MCF 10A (cell line): Measurements from ENCODE around the gene C1orf21. TPM values are rescaled to one million over a fixed set of nuclear protein-coding genes. Genes with fewer than 3 reads are reported as not detected.

Source experiments
- BruUV-seq: library from RNA; stranded (reverse); fragments of 400-500 nt; replicated peaks from 2 replicates; lab custom pipeline; 2021; lab: Mats Ljungman, UMichigan
- CTCF ChIA-PET: fragments of 300-600 bp; sonication (Branson Sonifier 250); formaldehyde crosslinking; extraction: SDS; loops from one replicate; lab custom pipeline; 2021; ENCODE audit warnings: antibody characterized with exemption, inconsistent platforms; lab: Yijun Ruan, JAX
- POLR2A ChIA-PET: fragments of 300-600, 350-650 bp; sonication (Branson Sonifier 250); formaldehyde crosslinking; extraction: SDS; loops from one replicate; lab custom pipeline; 2020; ENCODE audit warnings: antibody characterized with exemption, inconsistent platforms; lab: Yijun Ruan, JAX
- DNase-seq: peaks from one replicate; pipeline ENCODE4 v3.0.0-alpha.2; 2018; ENCODE audit not compliant: unreplicated experiment
- H3K27ac Mint-ChIP-seq: one replicate; pipeline ENCODE4 v1.8.0; 2022; ENCODE audit warnings: mild to moderate bottlenecking, low read depth, mixed read lengths; ENCODE audit not compliant: unreplicated experiment
- H3K27me3 Mint-ChIP-seq: one replicate; pipeline ENCODE4 v1.8.0; 2022; ENCODE audit warnings: mixed read lengths; ENCODE audit not compliant: insufficient read depth, unreplicated experiment
- H3K36me3 Mint-ChIP-seq: one replicate; pipeline ENCODE4 v1.8.0; 2022; ENCODE audit warnings: mild to moderate bottlenecking, moderate library complexity, mixed read lengths; ENCODE audit not compliant: insufficient read depth, unreplicated experiment
- H3K4me1 Mint-ChIP-seq: one replicate; pipeline ENCODE4 v1.8.0; 2022; ENCODE audit warnings: mixed read lengths; ENCODE audit not compliant: insufficient read depth, unreplicated experiment
- H3K4me3 Mint-ChIP-seq: one replicate; pipeline ENCODE4 v1.8.0; 2022; ENCODE audit warnings: mild to moderate bottlenecking, moderate library complexity, mixed read lengths; ENCODE audit not compliant: unreplicated experiment
- H3K9me3 Mint-ChIP-seq: one replicate; pipeline ENCODE4 v1.8.0; 2022; ENCODE audit warnings: mixed read lengths; ENCODE audit not compliant: unreplicated experiment
- intact Hi-C: fragments of 100-400 bp; cut with micrococcal nuclease; formaldehyde crosslinking; loops from 2 replicates; pipeline ENCODE4 v1.14.1; 2022
- total RNA-seq: library from RNA; stranded (reverse); gene quantifications from 2 replicates; pipeline ENCODE4 v1.2.3, GENCODE V29; 2022
- TF ChIP-seq, protein P1 (sequence below): fragments of 200-600 bp; IDR thresholded peaks from one replicate; pipeline ENCODE4 v1.8.0; 2022; ENCODE audit warnings: antibody characterized with exemption, mild to moderate bottlenecking; ENCODE audit not compliant: unreplicated experiment

Gene C1orf21
- total RNA-seq, 1 experiment from 2014 or later, result 23.2 TPM

DNA sequence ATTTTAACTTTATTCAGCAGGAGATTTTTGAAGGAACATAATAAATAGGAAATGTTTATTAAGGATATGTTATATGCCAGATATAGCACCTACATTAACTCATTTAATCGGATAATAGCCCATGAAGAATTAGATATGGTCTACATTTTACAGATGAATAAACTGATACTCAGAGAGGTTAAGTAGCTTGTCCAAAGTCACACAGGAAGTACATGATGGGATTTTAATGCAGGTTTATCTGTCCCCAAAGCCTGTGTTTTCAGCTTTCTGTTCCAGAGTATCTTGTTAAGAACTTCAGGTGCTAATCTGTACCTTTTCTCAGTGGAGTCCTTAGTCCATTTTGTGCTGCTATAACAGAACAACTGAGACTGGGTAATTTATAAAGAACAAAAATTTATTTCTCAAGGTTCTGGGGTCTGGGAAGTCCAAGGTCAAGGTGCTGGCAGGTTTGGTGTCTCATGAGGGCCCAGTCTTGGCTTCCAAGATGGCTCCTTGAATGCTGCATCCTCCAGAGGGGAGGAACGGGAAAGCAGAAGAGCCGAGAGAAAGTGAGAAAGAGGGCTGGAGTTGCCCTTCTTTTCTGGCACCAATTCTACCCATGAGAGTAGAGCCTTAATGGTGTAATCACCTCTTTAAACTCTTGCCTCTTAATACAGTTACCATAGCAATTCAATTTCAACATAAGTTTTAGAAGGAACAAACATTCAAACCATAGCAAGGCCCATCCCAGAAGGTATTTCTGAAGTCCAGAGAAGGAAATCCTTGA lies 17.3 kb downstream of the C1orf21 start:
- intact Hi-C loops, result no loop called here
- Mint-ChIP-seq H3K36me3 (no peaks in the 10 kb centered on the region), H3K27ac (no peak overlapping the region), H3K9me3 (no peaks in the 10 kb centered on the region), H3K4me1 (peaks cover 53% of the 10 kb centered on the region), H3K27me3 (no peaks in the 10 kb centered on the region), H3K4me3 (no peak overlapping the region)
- no peak for DNase-seq
- ChIA-PET CTCF (interaction anchor here (0.6 to 0.9 kb wide), 2 partner anchors 11 to 15 kb away, joined by 3 to 4 read pairs; no protein-coding TSS in a partner anchor), POLR2A (interaction anchor here (1.3 to 6.7 kb wide), 2 partner anchors 12 to 16 kb away, joined by 3 to 44 read pairs; partner anchors contain the start of gene C1orf21)
- BruUV-seq, result no TSS peak
- TF ChIP-seq, protein P1, sequence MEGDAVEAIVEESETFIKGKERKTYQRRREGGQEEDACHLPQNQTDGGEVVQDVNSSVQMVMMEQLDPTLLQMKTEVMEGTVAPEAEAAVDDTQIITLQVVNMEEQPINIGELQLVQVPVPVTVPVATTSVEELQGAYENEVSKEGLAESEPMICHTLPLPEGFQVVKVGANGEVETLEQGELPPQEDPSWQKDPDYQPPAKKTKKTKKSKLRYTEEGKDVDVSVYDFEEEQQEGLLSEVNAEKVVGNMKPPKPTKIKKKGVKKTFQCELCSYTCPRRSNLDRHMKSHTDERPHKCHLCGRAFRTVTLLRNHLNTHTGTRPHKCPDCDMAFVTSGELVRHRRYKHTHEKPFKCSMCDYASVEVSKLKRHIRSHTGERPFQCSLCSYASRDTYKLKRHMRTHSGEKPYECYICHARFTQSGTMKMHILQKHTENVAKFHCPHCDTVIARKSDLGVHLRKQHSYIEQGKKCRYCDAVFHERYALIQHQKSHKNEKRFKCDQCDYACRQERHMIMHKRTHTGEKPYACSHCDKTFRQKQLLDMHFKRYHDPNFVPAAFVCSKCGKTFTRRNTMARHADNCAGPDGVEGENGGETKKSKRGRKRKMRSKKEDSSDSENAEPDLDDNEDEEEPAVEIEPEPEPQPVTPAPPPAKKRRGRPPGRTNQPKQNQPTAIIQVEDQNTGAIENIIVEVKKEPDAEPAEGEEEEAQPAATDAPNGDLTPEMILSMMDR, result no peak

DNA sequence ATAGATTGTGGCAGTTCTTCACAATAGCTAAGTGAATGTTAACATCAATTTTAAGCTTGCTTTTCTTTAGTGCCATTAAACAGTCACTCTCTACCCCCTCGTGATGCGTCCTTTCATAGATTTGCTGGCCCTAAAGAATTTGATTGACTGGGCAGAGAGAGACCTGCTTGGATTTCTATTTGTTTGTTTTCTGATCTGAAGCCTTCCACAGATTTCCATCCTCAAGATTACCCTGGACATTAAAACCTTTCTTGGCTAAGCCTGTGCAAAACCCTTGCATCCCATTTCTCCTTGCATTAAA lies 17.8 kb downstream of the C1orf21 start:
- ChIA-PET CTCF (interaction anchor here (0.6 kb wide), 1 partner anchor 10 kb away, joined by 3 read pairs; no protein-coding TSS in a partner anchor), POLR2A (interaction anchor here (1.3 to 6.7 kb wide), 2 partner anchors 11 to 16 kb away, joined by 3 to 44 read pairs; partner anchors contain the start of gene C1orf21)
- no peak for DNase-seq
- Mint-ChIP-seq H3K9me3 (no peaks in the 10 kb centered on the region), H3K27me3 (no peaks in the 10 kb centered on the region), H3K27ac (no peak overlapping the region), H3K36me3 (no peaks in the 10 kb centered on the region), H3K4me3 (no peak overlapping the region), H3K4me1 (peaks cover 53% of the 10 kb centered on the region)
- no TSS peak for BruUV-seq
- TF ChIP-seq, protein P1, result no peak
- intact Hi-C loops, result no loop called here

DNA sequence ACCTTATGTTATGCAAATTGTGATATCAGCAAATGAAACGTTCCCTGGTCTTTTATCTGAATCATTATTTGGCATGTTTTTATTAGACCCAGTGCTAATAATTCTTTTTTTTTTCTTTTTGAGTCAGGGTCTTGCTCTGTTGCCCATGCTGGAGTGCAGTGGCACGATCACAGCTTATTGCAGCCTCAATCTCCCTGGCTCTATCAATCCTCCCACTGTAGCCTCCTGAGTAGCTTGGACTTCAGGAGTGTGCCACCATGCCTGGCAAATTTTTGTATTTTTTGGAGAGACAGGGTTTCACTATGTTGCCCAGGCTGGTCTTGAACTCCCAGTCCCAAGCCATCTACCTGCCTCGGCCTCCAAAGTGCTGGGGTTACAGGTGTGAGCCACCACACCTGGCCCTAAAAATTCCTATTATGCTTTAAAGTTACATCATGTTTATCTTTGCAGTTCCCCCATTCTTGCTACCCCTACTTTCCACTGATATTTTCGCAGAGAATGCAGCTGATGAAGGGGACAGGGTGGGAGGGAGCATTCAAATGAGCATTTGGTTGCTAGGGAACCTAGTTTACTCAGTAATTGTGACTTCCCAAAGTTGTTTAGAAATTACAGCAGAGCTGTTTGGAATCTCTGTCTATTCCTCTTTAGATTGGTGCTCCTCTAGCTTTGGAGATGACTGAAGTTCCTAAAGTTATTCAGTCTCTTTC lies 18.4 kb downstream of the C1orf21 start:
- H3K4me3 Mint-ChIP-seq, result no peak overlapping the region
- TF ChIP-seq, protein P1, result no peak
- peak overlapping the region; percentile 14 for H3K27ac Mint-ChIP-seq
- no peaks in the 10 kb centered on the region for H3K27me3 Mint-ChIP-seq
- peaks cover 49% of the 10 kb centered on the region for H3K4me1 Mint-ChIP-seq
- no peaks in the 10 kb centered on the region for H3K9me3 Mint-ChIP-seq
- H3K36me3 Mint-ChIP-seq, result no peaks in the 10 kb centered on the region
- intact Hi-C loops, result no loop called here
- no TSS peak for BruUV-seq
- DNase-seq, result no peak
- ChIA-PET POLR2A (interaction anchor here (1.3 to 6.7 kb wide), 2 partner anchors 11 to 17 kb away, joined by 3 to 44 read pairs; partner anchors contain the start of gene C1orf21), CTCF (interaction anchor here (0.7 kb wide), 1 partner anchor 287 kb away, joined by 6 read pairs; no protein-coding TSS in a partner anchor)

DNA sequence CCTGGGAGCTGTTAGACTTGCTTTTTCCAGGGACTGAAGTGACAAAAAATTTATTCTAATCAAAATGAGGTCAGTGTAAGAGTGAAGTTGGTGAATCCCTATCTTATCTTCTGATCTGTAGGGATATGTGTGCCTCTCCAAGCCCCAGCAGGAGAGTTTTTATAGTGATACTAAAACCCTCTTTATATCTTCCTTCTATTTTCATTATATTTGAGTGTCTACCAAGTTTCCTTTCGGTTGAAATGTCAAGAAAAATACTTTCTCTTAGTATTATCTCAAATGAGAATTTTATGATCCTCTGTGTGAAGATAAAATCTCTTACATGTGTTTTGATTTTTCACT lies 18.9 kb downstream of the C1orf21 start:
- H3K27ac Mint-ChIP-seq, result peak overlapping the region; percentile 14
- H3K36me3 Mint-ChIP-seq, result no peaks in the 10 kb centered on the region
- TF ChIP-seq, protein P1, result no peak
- H3K27me3 Mint-ChIP-seq, result no peaks in the 10 kb centered on the region
- no TSS peak for BruUV-seq
- H3K4me1 Mint-ChIP-seq, result peaks cover 46% of the 10 kb centered on the region
- ChIA-PET CTCF (interaction anchor here (0.7 kb wide), 1 partner anchor 286 kb away, joined by 6 read pairs; no protein-coding TSS in a partner anchor), POLR2A (interaction anchor here (6.7 kb wide), 1 partner anchor 17 kb away, joined by 44 read pairs; the partner anchor contains the start of gene C1orf21)
- H3K4me3 Mint-ChIP-seq, result no peak overlapping the region
- intact Hi-C loops, result no loop called here
- H3K9me3 Mint-ChIP-seq, result no peaks in the 10 kb centered on the region
- DNase-seq, result no peak
